HepG2 (cell line): ENCODE results near the gene NEU1. TPM values are rescaled to one million over a fixed set of nuclear protein-coding genes. Genes with fewer than 3 reads are reported as not detected.

Source experiments
- DMAP1 ChIP-seq: IDR thresholded peaks from 2 replicates; pipeline ENCODE4 v1.6.1; 2016
- FOXK2 ChIP-seq: fragments of 450-650 bp; IDR thresholded peaks from 2 replicates; pipeline ENCODE4 v1.6.1; 2016
- HHEX ChIP-seq: IDR thresholded peaks from 2 replicates; pipeline ENCODE4 v1.6.1; 2016; ENCODE audit warnings: control low read depth
- MAZ ChIP-seq, 2 experiments: sonication (generic) in 1 of 2; formaldehyde crosslinking in 1 of 2; IDR thresholded peaks; 2 replicates each; pipeline versions ENCODE4 v1.5.0 to v1.6.1; 2012 to 2020; ENCODE audit warnings: low read depth in 2 of 2, mild to moderate bottlenecking in 2 of 2, borderline replicate concordance in 1 of 2, improper control_type of control experiment in 1 of 2, low read length in 1 of 2, missing genetic modification reagents in 1 of 2, moderate library complexity in 1 of 2
- MTF1 ChIP-seq: sonication (generic); formaldehyde crosslinking; IDR thresholded peaks from 2 replicates; pipeline ENCODE4 v1.5.0; 2020; ENCODE audit warnings: missing genetic modification reagents
- MXI1 ChIP-seq: IDR thresholded peaks from 3 replicates; pipeline ENCODE4 v1.6.1; 2012; ENCODE audit warnings: low read depth, low read length, inconsistent platforms, borderline replicate concordance
- NR2C2 ChIP-seq: sonication (generic); formaldehyde crosslinking; IDR thresholded peaks from 2 replicates; pipeline ENCODE4 v1.4.0; 2020; ENCODE audit warnings: missing genetic modification reagents, mild to moderate bottlenecking, moderate library complexity, borderline replicate concordance
- ONECUT2 ChIP-seq: sonication (generic); formaldehyde crosslinking; IDR thresholded peaks from 2 replicates; pipeline ENCODE4 v1.4.0; 2020; ENCODE audit warnings: missing genetic modification reagents
- RAD21 ChIP-seq: fragments of 450-650 bp; formaldehyde crosslinking; IDR thresholded peaks from 2 replicates; pipeline ENCODE4 v1.5.0; 2020; ENCODE audit warnings: mild to moderate bottlenecking
- RCOR2 ChIP-seq: IDR thresholded peaks from 2 replicates; pipeline ENCODE4 v1.6.1; 2016; ENCODE audit warnings: missing biosample characterization, missing genetic modification reagents
- SKIL ChIP-seq: sonication (generic); formaldehyde crosslinking; IDR thresholded peaks from 2 replicates; pipeline ENCODE4 v1.8.0; 2022; ENCODE audit warnings: missing genetic modification reagents, mild to moderate bottlenecking, moderate library complexity, borderline replicate concordance
- YEATS2 ChIP-seq: sonication (generic); formaldehyde crosslinking; IDR thresholded peaks from 2 replicates; pipeline ENCODE4 v1.4.0; 2020; ENCODE audit warnings: missing genetic modification reagents, borderline replicate concordance
- ZBTB40 ChIP-seq, 2 experiments: fragments of 450-650 bp in 1 of 2; sonication (generic) in 1 of 2; formaldehyde crosslinking in 1 of 2; IDR thresholded peaks; 2 replicates each; pipeline versions ENCODE4 v1.6.1 to v1.8.0; 2016 to 2022; ENCODE audit warnings: antibody characterized with exemption in 1 of 2, mild to moderate bottlenecking in 1 of 2, missing genetic modification reagents in 1 of 2
- ZMAT3 ChIP-seq: sonication (generic); formaldehyde crosslinking; conservative IDR thresholded peaks from 2 replicates; pipeline ENCODE4 v1.7.0; 2021; ENCODE audit warnings: missing genetic modification reagents
- ZNF232 ChIP-seq: sonication (generic); formaldehyde crosslinking; IDR thresholded peaks from 2 replicates; pipeline ENCODE4 v1.4.0; 2020; ENCODE audit warnings: missing genetic modification reagents, borderline replicate concordance
- ZNF607 ChIP-seq: sonication (generic); formaldehyde crosslinking; IDR thresholded peaks from 2 replicates; pipeline ENCODE4 v1.5.1; 2020; ENCODE audit warnings: missing genetic modification reagents, mild to moderate bottlenecking, borderline replicate concordance
- ZNF768 ChIP-seq: sonication (generic); formaldehyde crosslinking; IDR thresholded peaks from 2 replicates; pipeline ENCODE4 v1.4.0; 2020; ENCODE audit warnings: missing genetic modification reagents
- ZNF782 ChIP-seq: sonication (generic); formaldehyde crosslinking; IDR thresholded peaks from 2 replicates; pipeline ENCODE4 v1.4.0; 2020; ENCODE audit warnings: missing genetic modification reagents, mild to moderate bottlenecking, borderline replicate concordance
- polyA plus RNA-seq, 8 experiments: library from polyadenylated mRNA; depleted of rRNA in 3 of 8; stranded (reverse) in 7 of 8; unstranded in 1 of 8; fragments of >200 nt; fragmentation: Illumina TruSeq in 4 of 8; extraction: Trizol in 4 of 8; gene quantifications; 2 replicates each; pipeline versions ENCODE4 v1.2.1 to v1.2.3, GENCODE V29; 2011 to 2016; ENCODE audit warnings: low read depth in 4 of 8, missing spikeins in 1 of 8, mixed read lengths in 1 of 8; ENCODE audit not compliant: insufficient read depth in 1 of 8
- total RNA-seq, 5 experiments: library from RNA; depleted of rRNA; stranded (reverse); fragments of >200 nt; fragmentation: Illumina TruSeq; extraction: Trizol; gene quantifications; 2 replicates each; pipeline ENCODE4 v1.2.3, GENCODE V29; 2016; ENCODE audit warnings: low read depth in 1 of 5

NEU1 gene
- total and polyA plus RNA-seq, 2 of the 13 experiments (the other 11 are each of a cell fraction or from before 2014, with no cell fraction given): 215 to 297 TPM

- peak; percentile 87 for TF ChIP-seq MXI1
- no peak for TF ChIP-seq ONECUT2 (CRISPR knock-in tag)
- TF ChIP-seq RAD21: peak; percentile 76
- TF ChIP-seq YEATS2 (CRISPR knock-in tag): peak; percentile 69; the same call in 1 of the 2 replicates
- TF ChIP-seq ZNF782 (CRISPR knock-in tag): no peak; the same call in 1 of the 2 replicates
- 0 out of 2 replicates have a peak, but pooled peaks have one; percentile 55 for TF ChIP-seq RCOR2
- peak; percentile 55; the same call in 1 of the 2 replicates for TF ChIP-seq FOXK2
- TF ChIP-seq ZNF768: peak; percentile 82
- TF ChIP-seq DMAP1 (CRISPR knock-in tag): peak; percentile 81; the same call in 1 of the 2 replicates
- no peak for TF ChIP-seq HHEX (CRISPR knock-in tag)
- peak; percentile 84; the same call in 1 of the 2 replicates for TF ChIP-seq ZNF607 (CRISPR knock-in tag)
- TF ChIP-seq ZBTB40 (IDR thresholded peaks at IDR 0.05): no peak
- peak; percentile 89 for TF ChIP-seq ZBTB40 (CRISPR knock-in tag; IDR thresholded peaks at IDR 0.05)
- TF ChIP-seq ZNF232 (CRISPR knock-in tag): peak; percentile 89; the same call in 1 of the 2 replicates
- TF ChIP-seq MTF1 (CRISPR knock-in tag): no peak
- TF ChIP-seq MAZ (IDR thresholded peaks at IDR 0.05; ENCODE audit: borderline replicate concordance, low read depth, low read length): peak; percentile 67; the same call in 1 of the 2 replicates
- peak; percentile 74 for TF ChIP-seq MAZ (CRISPR knock-in tag; IDR thresholded peaks at IDR 0.05; ENCODE audit: low read depth)
- TF ChIP-seq NR2C2: no peak
- no peak for TF ChIP-seq ZMAT3
- no peak for TF ChIP-seq SKIL (CRISPR knock-in tag)
Measured at GRCh38 chr6:31827286-31828079, 35.1 kb downstream of the NEU1 start, which contains the start of gene HSPA1B (continued).
